ENCODE measurements around the gene CRCP.
"Not testable (repeated sequence)": the region's sequence is repeated elsewhere in the genome, so short reads cannot be mapped to it uniquely, and the experiment has no call there.

DNA sequence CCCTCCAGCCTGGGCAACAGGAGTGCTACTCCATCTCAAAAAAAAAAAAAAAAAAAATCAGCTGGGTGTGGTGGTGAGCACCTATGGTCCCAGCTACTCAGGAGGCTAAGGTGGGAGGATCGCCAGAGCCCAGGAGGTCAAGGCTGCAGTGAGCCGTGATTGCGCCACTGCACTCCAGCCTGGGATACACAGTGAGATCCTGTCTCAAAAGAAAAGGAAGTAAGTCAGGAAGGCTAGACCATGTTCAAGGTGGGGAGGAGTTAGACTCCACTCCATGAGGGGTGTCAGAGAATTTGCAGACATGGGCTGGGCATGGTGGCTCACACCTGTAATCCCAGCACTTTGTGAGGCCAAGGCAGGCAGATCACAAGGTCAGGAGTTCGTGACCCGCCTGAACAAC, 6.2 kb upstream of the CRCP start:
- TF ChIP-seq, protein P1, sequence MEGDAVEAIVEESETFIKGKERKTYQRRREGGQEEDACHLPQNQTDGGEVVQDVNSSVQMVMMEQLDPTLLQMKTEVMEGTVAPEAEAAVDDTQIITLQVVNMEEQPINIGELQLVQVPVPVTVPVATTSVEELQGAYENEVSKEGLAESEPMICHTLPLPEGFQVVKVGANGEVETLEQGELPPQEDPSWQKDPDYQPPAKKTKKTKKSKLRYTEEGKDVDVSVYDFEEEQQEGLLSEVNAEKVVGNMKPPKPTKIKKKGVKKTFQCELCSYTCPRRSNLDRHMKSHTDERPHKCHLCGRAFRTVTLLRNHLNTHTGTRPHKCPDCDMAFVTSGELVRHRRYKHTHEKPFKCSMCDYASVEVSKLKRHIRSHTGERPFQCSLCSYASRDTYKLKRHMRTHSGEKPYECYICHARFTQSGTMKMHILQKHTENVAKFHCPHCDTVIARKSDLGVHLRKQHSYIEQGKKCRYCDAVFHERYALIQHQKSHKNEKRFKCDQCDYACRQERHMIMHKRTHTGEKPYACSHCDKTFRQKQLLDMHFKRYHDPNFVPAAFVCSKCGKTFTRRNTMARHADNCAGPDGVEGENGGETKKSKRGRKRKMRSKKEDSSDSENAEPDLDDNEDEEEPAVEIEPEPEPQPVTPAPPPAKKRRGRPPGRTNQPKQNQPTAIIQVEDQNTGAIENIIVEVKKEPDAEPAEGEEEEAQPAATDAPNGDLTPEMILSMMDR (conservative IDR thresholded peaks at IDR 0.05; ENCODE audit: low read depth, low read length), result not testable (repeated sequence)
- TF ChIP-seq EZH2 (IDR thresholded peaks at IDR 0.05; ENCODE audit: borderline replicate concordance, low read depth, low read length, poor library complexity, severe bottlenecking), result not testable (repeated sequence)

Measured in A673 (cell line).